GM11168 (cell line): ENCODE data around the gene TIPARP.

Source experiments
- in situ Hi-C: fragments of 300-500 bp; cut with MboI; formaldehyde crosslinking; loops from one replicate; pipeline ENCODE4 v1.12.0; 2022; ENCODE audit warnings: low sequenced_read_pairs; ENCODE audit not compliant: unreplicated experiment

The TIPARP gene, protein sequence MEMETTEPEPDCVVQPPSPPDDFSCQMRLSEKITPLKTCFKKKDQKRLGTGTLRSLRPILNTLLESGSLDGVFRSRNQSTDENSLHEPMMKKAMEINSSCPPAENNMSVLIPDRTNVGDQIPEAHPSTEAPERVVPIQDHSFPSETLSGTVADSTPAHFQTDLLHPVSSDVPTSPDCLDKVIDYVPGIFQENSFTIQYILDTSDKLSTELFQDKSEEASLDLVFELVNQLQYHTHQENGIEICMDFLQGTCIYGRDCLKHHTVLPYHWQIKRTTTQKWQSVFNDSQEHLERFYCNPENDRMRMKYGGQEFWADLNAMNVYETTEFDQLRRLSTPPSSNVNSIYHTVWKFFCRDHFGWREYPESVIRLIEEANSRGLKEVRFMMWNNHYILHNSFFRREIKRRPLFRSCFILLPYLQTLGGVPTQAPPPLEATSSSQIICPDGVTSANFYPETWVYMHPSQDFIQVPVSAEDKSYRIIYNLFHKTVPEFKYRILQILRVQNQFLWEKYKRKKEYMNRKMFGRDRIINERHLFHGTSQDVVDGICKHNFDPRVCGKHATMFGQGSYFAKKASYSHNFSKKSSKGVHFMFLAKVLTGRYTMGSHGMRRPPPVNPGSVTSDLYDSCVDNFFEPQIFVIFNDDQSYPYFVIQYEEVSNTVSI

DNA sequence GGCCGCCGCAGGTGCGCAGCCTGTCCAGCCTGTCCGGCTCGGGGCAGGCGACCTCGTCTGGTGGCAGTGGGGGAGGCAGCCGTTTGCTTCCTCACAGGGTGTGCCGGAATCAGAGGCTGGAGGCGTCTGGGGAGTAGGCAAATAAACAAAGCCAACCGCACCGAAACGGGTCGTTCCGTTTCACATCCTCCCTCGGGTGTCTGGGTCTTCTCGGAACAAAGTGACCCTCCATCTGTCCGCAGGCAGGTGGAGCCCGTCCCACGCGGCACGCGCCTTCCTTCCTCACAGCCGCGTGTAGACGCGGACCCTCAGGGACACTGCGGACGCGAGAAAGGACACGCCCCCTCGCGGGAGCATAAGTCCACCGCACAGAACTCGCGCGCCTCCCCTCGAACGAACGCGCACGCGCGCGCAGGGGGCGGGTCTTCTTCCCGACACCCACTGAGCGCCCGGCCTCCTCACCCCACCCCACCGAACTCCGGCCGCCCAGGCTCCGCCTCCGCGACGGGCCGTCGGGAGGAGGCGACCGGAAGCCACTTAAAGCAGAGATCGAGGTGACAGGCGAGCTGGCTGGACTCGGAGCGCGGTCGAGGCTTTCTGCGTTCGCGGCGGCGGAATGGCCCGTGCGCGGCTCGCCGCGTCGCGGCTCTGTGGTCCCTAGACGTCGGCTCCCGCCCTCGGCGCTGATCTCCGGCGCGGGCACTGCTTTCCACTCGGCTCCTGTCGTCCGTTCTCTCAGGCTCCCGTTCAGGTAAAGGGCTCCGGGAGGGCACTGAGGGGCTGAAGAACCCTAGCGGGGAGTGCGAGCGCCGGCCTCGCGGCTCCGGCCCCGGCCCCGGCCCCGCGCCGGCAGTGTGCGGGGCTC lies at the start of gene TIPARP:
TSS of gene TIPARP (plus strand) at position 545 of the 865 bp plus-strand sequence. CDS start 3,108 bp downstream, outside the sequence.
- in situ Hi-C loops = loop anchor here (25.0 kb wide), 1 partner anchor 512 kb away; no protein-coding TSS in a partner anchor

DNA sequence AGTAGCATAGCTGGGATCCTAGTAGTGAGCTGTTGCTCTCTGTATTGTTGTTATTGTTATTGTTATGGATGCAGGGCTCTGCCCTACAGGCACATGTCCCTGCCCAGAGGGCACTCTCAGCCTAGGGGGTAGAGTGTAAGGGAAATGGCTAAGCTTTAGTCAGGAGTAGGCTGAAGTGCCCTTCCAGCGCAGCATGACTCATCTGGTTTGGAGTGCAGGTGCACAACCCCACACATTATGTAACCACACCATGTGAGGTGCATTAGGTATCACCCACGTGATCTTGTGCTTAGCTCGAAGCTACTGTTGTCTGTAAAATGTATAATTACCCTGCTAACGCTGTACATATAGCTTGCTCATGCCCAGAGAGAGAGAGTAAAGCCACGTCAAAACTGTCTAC lies 48.3 kb upstream of the TIPARP start:
- in situ Hi-C loops = no loop called here

DNA sequence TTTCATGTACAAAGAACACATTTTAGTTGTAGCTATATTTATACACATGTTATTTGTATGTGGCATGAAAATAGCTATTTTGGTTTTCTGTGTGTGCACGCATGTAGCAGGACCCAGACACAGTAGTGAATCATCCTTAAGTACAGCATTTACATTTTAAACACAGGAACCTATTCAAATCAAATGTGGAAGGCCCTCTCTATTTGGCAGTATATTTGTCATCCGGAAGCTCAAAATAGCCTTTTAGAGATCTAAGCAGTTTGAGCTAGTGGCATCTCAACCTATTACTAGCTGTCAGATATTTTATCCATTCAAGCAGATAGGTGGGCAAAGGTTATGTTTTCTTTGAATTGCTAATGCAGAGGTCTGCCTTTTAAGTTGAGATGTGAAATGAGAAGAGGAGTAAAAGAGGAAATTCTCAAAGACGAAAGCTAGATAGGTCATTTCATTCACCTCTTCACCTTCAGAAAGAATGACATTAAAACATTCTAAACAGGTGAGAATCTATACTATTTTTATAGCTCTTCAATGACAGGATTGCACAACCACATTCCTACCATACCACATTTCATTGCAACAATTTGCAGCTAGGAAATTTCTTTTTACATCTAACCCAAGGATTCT lies 46.3 kb upstream of the TIPARP start:
- in situ Hi-C loops = no loop called here

DNA sequence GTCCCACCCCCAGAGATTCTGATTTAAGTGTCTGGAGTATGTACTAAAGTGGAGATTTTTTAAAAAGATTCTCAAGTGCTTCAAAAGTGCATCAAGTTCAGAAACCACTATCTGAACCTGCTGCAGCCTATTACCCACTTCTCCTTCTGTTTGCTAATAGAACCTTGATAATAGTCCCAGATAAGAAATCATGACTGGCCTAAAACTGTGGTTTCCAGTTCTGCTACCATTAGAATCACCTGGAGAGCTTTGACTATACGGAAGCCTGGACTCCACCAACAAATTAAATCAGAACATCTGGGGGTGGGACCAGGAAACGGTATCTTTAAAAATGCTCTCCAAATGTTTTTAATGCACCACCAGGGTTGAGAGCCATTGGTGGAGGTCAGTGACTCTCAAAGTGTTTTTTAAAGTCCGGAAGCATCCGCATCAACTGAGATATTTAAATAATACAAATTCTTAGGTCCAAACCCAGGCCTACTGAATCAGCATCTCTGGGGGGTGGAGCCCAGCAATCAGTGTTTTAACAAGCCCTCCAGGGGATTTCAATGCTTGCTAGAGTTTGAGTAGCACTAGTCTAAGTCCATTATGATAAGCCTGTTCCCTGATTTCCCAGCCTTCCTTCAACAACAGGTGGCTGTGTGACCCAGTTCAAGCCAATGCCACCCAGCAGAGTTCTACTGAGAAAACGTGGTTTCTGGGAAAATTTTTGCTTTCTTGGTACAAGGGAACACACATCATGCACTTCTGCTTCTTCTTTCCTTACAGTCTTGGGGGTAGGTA lies 45.4 kb upstream of the TIPARP start:
- in situ Hi-C loops = no loop called here

DNA sequence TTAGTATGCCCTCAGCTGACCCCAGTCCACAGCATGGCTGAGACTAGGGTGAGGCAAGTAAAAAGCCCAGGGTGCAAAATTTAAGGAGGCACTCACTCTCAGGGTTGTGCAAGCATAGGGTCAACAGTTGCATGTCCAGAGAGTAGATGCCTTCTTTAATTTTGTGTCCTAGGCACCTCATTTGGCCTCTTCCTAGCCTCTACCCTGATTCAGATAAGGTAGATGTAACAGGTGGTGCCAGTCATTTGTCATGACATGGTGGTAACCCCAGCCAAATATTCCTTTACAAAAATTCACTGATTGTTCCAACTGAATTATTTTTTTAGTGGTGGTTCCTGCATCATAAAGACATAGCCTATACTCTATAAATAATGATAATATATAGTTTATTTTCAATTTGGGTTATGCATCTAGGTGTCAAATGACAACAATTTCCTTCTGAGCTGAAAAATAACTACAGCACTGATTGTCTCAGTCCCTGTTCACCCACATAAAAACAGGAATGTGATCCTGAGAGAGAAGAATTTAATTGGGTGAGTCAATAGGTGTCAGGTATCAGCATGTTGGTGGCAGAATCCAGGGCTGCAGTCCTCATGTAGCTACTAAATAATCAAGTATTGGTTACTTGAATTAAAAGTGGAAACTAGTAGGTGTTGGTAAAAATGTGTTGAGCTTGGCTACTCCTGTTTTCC lies 44.2 kb upstream of the TIPARP start:
- in situ Hi-C loops = no loop called here

DNA sequence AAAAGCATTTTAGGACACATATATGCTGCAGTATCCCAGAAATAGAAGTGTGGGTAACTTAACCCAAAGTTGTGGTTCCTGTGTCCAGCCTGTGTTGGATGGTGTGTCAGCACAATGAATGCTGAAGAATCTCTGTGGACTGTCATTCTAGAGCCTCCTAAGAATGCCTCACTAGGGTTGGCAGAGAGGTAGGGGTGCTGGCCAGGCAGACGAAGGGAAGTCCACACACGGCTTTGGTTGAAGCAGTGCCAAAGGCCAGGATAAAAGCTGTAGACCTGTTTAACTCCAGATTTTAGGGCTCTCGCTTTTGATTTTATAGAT lies 43.7 kb upstream of the TIPARP start:
- in situ Hi-C loops = no loop called here

DNA sequence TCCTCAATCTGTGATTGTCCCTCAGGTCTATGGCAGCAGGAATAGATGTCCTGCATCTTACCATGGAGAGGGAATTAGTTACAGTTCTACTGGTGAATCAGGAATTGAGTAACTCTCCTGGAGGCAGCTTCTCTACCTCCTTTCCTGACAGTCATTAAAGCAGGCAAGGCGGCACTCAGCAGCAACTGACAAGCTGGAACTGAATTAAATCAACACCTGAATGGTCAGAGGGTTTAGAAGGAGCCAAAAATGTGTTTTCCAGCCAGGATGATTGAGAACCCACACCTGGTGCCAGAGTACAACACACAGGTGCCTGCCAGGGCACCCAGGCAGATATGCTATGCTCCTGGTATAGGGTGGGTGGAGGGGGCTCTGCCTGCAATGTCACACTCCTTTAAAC lies 43.1 kb upstream of the TIPARP start:
- in situ Hi-C loops = no loop called here

DNA sequence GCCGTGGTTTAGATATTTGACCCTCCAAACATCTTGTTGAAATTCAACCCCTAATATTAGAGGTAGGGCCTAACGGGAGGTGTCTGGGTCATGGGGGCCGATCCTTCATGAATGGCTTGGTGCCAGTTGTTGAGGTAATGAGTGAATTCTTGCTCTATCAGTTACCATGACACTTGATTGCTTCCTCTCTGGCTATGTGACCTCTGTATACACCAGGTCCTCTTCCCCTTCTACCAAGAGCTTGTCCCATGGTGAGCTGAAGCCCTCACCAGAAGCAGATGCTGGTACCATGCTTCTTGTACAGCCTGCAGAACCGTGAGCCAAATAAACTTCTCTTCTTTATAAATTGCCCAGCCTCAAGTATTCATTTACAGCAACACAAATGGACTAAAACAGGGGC lies 41.8 kb upstream of the TIPARP start:
- in situ Hi-C loops = no loop called here

DNA sequence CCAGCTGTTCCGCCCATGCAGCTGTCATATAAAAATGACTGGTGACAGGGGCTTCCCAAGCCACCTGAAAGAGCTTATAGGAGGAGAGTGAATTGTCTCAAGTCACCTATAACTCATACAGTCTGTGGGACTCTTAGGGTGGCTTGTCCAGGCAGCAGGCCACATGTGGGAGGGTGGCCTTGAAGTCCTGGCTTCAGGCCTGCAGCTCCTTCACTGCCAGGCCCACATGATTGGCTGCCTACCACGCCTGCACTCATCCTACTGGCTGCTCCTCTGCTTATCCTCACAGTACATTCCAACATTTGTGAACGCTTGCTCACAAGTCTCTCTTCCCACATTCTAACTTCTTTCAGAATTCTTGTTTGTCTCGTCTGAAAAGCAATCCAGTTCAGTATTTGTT lies 41.1 kb upstream of the TIPARP start:
- in situ Hi-C loops = no loop called here

DNA sequence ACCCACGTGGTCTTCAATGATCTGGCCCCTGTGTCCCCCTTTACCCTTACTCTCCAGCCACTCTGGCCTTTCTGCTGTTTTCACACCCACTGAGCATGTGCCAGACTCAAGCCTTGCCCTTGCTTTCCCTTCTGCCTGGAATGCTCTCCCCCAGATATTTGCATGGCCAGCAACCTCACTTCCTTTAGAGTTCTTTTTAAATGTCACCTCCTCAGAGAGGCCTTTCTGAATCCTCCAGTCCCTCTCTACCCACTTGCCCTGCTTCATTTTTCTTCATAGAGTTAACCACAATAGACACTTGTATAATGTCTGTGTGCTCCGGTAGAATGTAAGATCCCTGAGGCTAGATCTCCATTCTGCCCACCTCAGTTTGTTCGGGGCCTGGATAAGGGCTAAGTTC lies 39.4 kb upstream of the TIPARP start:
- in situ Hi-C loops = no loop called here

DNA sequence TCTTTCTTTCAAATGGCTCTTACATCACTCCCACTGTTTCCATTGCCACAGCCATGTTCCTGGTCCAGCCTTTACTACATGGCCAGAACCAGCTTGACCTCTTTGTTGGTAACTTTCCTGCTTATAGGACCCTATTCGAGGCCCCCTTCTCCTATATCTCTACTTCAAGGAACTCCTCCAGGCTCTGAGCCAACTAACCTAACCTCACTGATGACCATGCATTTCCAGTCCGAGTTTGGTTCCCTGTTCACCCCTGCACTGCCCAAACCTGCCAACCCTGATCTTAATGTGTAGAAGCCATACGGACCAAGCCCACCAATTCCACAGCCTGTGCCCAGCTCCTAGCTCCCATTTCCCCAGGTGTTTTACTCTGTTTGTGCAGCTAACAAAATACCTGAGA lies 38.4 kb upstream of the TIPARP start:
- in situ Hi-C loops = no loop called here

DNA sequence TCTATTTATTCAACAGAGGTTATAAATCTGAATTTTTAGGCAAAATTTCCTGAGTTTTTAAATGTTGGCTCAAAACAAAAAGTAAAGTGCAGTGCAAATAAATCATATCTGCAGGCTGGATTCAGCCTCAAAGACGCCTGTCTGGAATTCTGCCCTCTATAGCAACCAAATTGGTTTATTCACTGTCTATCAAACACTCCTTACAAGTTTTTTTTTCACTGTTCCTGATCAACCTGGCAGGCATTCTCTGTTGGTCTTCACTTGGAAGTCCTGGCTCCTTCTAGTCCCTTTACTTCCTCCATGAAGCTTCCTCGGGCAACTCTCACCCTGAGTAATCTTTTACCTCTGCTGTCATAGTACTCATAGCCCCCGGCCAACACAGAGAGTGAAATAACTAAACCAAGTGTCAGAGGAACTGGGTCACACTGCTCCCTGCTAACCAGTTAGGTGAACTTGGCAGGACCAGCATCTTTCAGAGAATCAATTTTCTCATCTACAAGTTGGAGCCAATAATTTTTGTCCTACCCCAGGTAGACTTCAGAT lies 36.8 kb upstream of the TIPARP start:
- in situ Hi-C loops = no loop called here

DNA sequence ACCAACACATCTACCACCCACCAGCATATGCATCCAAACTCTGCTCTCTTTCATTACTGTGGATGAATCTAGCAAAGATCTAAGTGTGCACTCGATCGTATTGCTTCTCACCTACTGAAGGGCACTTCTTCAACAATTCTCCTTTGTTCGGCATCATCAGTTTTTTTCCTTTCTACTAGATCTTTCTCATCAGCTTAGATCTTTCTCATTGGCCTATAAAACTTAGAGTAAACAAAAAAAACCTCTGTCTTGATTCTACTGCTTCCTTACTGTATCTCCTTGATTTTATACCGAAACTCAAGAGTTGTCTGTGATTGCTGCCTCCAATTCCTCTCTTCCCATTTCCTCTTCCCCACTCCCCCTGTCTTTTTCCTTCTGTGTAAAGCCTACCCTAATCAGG lies 36.1 kb upstream of the TIPARP start:
- in situ Hi-C loops = no loop called here

DNA sequence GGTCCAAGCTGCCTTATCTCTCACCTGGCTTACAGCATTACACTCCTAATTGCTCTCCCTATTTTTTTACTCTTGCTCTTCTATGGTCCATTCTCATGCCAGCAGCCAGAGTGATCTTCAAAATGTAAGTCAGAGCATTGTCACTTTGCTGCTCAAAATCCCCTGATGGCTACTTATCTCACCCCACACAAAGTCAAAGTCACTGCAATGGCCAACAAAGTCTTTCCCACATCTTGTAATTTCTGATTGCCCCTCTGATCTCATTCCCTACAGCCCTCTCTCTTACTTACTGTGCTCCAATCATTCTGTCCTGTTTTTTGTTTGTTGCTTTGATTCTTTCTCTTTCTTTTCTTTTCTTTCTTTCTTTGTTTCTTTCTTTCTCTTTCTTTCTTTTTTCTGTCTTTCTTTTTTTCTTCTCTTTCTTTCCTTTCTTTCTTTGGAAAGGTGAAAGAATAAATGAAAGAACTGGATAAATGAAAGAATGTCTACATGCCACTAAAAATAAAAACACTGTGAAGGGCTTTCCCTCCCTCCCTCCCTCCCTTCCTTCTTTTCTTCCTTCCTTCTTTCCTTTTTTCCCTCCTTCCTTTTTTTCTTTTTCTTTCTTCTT lies 34.9 kb upstream of the TIPARP start:
- in situ Hi-C loops = no loop called here

DNA sequence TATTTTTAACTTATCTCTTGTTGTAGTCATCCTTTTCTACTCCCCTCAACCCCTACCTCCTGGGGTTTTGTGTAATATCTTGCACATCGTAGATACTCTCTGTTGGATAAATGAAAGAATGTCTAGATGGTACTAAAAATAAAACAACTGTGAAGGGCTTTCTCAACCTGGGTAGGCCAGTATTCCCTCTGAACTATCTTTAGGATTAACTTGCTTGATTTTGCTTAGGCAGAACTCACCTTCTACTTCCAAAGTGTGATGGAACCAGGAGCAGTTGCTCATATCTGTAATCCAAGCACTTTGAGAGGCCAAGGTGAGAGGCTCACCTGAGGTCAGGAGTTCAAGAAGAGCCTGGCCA lies 32.8 kb upstream of the TIPARP start:
- in situ Hi-C loops = no loop called here

DNA sequence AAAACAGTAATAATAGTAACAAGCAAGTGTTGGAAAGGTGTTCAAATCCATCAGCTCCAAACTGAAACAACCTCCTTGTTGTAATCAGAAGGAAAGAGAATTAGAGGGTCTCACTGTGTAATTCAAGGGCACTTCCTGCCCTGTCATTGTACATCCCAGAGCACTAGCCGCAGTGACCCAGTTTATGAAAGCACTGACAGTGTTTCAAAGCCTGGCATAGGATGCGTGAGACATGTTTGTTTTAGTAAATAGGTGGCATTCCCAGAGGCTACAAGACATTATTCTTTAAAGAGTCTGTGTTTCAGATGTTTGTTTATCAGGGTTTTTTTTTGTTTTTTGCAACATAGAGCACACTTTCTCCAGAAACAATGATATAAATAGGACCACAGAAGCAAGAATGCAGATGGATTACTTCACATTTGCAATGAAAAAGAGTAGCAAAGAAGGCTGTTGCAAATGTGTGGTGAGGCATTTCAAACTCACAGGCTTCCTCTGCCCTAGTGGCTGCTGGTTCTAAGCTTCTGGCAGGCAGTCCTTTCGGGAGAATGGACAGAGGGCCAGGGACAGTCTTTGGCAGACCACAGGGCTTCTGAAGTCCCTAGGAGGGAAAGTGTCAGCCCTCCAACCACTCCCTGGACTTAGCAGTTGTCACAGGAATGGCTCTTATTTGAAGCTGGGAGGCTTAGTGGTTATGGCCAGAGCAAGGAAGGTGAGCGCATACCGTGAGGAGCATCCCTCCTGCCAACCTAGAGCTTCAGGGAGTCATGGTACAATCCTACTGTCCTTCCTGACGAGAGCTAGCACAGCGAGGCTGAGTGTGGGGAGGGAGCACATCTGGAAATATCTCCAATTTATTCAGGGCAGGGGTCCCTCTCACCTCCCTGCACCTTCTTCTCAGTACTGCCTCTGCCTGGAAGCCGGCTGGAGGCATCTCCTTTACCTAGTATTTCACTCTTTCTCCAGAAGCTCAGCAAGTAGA lies 31.4 kb upstream of the TIPARP start:
- in situ Hi-C loops = no loop called here

DNA sequence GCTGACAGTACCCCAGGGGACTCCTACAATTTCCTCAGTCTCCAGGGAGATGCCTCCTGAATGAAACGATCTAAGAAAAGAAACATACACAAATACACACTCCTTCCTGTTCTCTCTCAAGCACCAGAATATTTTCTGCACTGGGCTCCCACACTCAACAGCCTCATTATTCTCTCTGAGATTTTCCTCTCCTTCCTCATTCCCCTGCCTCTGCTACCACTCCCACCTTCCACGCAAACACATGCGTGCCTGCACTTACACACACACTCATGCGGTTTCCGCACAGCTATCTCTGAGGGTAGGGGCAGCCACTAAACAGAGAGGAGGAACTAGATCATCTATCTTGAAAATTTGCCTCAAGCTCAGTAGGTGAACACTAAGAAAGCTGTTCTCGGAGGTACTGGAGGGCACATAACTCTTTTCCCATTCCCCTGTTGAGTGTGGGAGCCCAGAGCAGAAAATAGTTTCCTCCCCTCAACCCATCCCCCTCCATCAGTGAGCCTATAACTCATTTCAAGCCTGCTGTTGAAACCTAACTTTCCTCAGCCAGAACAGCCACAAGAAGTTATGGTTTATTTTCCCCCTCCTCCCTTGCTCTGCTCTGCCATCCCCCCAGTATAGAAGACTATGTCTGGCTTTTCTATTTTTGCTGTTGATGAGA lies 30.5 kb upstream of the TIPARP start:
- in situ Hi-C loops = no loop called here
